GM18508 (cell line): ENCODE results near the gene OPCML.

Source experiments
- ATAC-seq: cut with Tn5 transposase; IDR thresholded peaks from one replicate; pipeline ENCODE4 v1.9.1; 2021; ENCODE audit warnings: moderate number of reproducible peaks; ENCODE audit not compliant: insufficient read depth, unreplicated experiment

Gene OPCML

GRCh38 chr11:132790971-132791370 lies 741.3 kb downstream of the OPCML start:
- ATAC-seq = no peak

GRCh38 chr11:132790466-132790865 lies 741.8 kb downstream of the OPCML start:
- ATAC-seq = no peak

DNA sequence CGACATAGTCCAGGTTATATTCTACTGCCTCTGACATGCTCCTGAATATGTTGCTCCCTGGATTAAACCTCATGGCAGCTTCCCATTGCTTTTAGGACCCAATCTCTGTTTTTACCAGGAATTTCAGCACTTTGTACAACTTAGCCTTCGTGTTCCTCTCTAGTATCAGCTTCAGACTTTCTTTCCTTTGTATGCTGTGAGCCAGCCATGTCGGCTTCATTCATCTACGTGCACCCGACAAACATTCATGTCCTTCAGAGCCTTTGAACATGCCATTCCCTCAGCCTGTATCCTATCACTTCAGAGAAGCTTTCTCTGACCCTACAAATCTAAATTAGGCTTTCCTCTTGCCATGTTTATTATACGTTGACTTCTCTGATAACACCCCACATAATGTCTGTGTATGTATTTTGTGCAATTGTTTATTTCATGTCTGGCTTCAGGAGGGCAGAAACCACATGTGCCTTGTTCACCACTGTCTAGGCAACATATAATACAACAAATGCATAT lies 743.4 kb downstream of the OPCML start:
- ATAC-seq = no peak

DNA sequence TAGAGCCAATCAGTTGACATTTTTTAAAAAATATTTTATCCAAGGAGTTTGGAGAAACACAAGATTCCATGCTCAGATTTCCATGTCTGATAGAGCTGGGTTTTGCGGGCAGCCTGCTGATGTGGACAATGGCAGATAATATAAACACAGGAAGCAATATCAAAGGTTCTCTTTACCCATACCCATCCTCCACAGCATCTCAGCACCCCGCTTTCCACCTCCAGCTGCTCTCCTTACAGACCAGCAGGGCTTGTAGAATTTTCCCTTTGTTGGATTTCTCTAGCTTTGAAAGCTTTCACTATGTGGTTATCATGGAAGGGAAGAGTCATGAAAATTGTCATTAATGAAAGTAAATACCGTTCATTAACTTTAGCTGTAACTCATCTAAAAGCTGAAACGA lies 746.4 kb downstream of the OPCML start:
- no peak for ATAC-seq

GRCh38 chr11:132784441-132784840 lies 747.9 kb downstream of the OPCML start:
- no peak for ATAC-seq

GRCh38 chr11:132782102-132782501 lies 750.2 kb downstream of the OPCML start:
- ATAC-seq = no peak

DNA sequence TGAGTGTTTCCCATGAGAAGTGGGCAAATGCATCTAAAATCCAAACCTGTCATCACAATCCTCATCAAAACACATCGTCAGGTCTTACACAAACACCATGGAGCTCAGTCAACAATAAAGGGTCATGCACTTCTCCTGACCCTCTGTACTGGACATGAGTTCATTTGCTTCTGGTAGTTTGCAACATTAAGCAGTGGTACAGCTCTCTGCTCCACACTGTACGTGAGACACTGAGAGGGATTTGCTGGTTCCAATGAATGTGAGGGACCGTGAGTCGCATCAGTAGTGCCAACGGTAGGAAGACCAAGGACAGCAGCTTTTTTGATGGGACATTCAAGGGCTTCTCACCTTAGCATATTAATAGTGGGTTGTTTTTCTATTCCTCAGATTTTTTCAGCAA lies 752.3 kb downstream of the OPCML start:
- ATAC-seq = no peak

DNA sequence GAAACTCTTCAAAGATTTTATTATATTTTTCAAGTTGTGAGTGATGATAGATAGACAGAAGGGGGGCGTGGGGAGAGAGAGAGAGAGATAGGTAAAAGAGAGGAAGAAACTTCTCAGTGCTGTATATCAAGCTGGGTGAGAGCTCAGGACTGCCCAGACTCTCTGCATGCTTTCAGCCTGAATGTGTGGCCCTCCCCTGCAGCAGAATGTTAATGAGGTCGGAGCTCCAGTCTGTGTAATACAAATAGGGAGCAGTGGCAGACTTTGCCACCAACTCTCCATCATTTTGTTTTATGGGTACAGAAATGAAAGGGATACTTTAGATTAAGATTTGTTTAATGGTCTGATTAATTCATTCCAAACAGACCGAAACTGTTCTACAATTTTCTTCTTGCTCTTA lies 752.8 kb downstream of the OPCML start:
- no peak for ATAC-seq

DNA sequence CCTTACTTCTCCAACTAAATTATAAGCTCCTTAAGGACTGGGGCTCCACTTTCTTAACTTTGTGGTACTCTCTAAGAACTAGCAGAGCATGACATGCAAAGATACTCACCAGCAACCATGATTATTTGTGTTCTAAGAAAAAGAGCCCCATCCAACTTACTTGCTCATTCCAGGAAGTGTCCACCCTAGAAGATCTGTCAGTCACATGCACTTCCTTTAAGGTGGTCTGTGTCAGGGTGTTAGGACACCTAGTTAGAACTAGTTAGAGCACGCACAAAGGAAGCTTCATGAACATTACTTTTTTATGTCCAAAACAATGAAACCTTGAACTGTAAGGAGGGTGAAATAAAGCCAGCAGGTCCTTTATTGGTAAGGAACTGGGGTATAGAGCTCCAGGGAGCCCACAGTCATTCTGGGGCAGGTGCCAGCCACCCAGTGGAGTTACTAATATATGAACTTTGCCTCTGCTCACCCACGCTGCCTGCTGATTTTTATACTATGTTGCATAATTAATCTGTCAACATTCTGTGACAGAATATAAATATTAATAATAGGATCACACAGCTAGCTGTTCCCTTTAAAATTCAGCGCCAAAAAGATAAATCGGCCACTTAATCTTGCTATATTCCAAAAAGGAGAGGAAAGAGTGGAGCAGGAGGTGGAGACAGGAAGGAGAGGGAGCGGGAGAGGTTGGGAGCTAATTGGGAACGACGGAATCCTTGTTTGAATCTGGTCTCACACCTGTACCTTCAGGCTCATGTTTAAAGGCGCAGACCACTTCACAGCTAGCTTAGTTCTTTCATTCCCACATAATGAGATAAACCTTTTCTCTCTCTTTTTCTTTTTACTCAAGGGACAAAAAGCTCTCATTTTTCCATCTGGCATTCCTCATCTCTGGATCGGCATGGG lies 755.0 kb downstream of the OPCML start:
- no peak for ATAC-seq

- ATAC-seq = no peak
These were observed 758.5 kb downstream of the OPCML start for GRCh38 chr11:132773751-132774150.

- ATAC-seq = no peak
These were observed 759.4 kb downstream of the OPCML start for GRCh38 chr11:132772703-132773545.

DNA sequence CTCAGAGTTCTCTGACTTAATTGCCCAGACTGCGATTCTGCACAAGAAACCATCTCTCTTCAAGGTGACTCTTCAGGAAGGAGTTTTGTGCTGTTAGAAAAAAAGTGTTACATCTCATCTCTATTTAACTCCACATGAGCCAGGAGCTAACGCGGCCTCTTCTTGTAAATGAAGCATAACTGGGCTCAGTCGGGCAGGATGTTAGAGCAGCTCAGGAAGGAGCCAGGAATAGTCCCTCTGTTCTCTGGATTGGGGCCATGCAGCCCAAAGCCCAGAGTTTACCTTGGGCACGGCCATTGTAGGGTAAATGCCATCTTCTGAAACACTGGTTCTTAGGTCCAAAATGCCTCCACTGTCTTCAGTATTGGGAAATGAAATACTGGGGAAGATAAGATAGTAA lies 760.6 kb downstream of the OPCML start:
- ATAC-seq = no peak

DNA sequence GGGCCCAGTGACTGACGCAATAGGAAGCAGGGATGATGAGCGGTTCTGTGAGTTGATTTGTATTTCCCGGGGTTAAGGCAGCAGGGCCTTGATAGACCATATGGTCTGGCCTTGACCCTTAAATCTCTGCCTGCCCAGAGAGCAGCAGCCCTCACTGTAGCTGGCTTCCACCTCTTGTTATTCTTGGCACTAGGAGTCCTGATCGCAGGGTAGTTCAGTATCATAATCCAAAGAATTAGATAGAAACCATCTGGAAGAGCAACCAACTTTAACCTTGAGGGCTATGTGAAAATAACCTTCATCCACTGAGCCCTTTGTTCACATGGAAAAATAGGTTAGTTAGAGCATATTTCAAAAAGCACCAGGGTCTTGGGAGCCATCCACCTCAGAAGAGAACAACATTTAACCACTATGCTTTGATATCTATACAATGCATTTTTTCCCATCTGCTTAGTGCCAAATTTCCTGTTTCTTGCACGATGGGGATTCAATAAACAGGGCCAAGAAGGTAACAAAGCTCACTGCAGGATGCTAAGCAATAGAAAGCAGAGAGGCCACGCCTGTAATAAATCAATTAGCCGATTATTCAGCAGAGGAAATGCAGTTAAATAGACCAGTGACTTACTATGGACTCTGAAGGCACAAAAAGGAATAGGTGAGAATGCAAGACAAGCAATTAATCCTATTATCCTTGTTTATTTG lies 761.3 kb downstream of the OPCML start:
- no peak for ATAC-seq

GRCh38 chr11:132763503-132763902 lies 768.8 kb downstream of the OPCML start:
- ATAC-seq = no peak

GRCh38 chr11:132755934-132756333 lies 776.4 kb downstream of the OPCML start:
- ATAC-seq = no peak

- no peak for ATAC-seq
These were observed 780.6 kb downstream of the OPCML start for GRCh38 chr11:132751516-132752250.

- no peak for ATAC-seq
These were observed 786.0 kb downstream of the OPCML start for GRCh38 chr11:132746305-132746704.

DNA sequence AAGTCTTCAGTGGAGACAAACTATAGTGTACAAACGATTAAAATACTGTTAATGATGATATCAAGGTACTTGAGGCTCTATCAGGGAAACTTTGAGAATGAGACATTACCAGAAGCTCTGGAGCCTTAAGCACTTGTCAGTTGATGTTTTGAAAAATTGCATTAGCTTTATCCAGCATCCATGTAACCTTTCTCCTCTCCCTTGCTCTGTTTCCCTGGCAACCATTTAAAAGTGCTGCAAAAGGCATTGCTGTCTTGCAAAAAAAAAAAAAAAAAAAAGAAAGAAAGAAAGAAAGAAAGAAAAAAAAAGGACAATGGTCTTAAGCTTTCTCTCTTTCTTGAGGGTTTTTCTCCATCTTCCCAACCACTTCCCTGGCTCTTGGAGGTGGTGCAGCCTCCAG lies 787.0 kb downstream of the OPCML start:
- ATAC-seq = no peak

DNA sequence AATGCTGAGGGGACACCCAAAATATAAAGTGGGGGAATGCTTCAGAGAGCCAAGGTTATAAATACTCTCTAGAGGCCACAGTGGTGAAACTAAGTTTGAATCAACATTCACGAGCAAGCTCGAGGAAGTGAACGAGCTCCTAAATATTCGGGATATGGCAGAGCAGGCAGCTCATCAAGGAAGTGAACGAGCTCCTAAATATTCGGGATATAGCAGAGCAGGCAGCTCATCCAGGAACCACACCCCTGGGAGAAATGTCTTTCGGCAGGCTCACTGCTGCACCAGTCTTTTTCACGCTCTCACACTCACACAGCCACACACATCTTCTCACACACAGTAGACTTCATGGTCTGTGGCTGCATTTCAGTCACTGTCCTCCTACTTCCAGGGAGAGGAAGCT lies 787.5 kb downstream of the OPCML start:
- ATAC-seq = no peak

GRCh38 chr11:132743601-132744000 lies 788.7 kb downstream of the OPCML start:
- ATAC-seq = no peak
